Measurements from ENCODE around the gene B4GAT1. TPM values are rescaled to one million over a fixed set of nuclear protein-coding genes. Genes with fewer than 3 reads are reported as not detected.

B4GAT1 gene
- total and polyA plus RNA-seq, 10 of the 15 experiments (the other 5 are each of a cell fraction or from before 2014, with no cell fraction given), result 0.55 to 11.1 (median 4.3) TPM

GRCh38 chr11:66388780-66389386, 41.5 kb upstream of the B4GAT1 start (continued):
- TF ChIP-seq CEBPB (IDR thresholded peaks at IDR 0.05; ENCODE audit: borderline replicate concordance in 1 of 2, low read depth in 2 of 2, low read length in 2 of 2), result no peak
- TF ChIP-seq SMC3 (IDR thresholded peaks at IDR 0.05; ENCODE audit: borderline replicate concordance, low read length), result peak; percentile 36; the same call in 1 of the 2 replicates
- 0 out of 2 replicates have a peak, but pooled peaks have one; percentile 36 for TF ChIP-seq YY1 (IDR thresholded peaks at IDR 0.05; ENCODE audit: low read depth, low read length)
- TF ChIP-seq, protein P1, sequence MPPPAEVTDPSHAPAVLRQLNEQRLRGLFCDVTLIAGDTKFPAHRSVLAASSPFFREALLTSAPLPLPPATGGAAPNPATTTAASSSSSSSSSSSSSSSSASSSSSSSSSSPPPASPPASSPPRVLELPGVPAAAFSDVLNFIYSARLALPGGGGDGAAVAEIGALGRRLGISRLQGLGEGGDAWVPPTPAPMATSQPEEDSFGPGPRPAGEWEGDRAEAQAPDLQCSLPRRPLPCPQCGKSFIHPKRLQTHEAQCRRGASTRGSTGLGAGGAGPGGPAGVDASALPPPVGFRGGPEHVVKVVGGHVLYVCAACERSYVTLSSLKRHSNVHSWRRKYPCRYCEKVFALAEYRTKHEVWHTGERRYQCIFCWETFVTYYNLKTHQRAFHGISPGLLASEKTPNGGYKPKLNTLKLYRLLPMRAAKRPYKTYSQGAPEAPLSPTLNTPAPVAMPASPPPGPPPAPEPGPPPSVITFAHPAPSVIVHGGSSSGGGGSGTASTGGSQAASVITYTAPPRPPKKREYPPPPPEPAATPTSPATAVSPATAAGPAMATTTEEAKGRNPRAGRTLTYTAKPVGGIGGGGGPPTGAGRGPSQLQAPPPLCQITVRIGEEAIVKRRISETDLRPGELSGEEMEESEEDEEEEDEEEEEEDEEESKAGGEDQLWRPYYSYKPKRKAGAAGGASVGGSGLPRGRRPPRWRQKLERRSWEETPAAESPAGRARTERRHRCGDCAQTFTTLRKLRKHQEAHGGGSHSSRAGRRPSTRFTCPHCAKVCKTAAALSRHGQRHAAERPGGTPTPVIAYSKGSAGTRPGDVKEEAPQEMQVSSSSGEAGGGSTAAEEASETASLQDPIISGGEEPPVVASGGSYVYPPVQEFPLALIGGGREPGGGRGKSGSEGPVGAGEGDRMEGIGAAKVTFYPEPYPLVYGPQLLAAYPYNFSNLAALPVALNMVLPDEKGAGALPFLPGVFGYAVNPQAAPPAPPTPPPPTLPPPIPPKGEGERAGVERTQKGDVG (CRISPR knock-in tag; IDR thresholded peaks at IDR 0.05), result no peak
- no peak for TF ChIP-seq ZBTB33 (IDR thresholded peaks at IDR 0.05)
- TF ChIP-seq FOXM1 (IDR thresholded peaks at IDR 0.05; ENCODE audit: low read depth, low read length), result no peak
- no peak for TF ChIP-seq PML (IDR thresholded peaks at IDR 0.05; ENCODE audit: low read length)
- TF ChIP-seq ZZZ3 (IDR thresholded peaks at IDR 0.05; ENCODE audit: control insufficient read depth, insufficient read length, low read depth), result no peak
- TF ChIP-seq TCF12 (IDR thresholded peaks at IDR 0.05; ENCODE audit: low read depth, low read length), result no peak
- 0 out of 2 replicates have a peak, but pooled peaks have one; percentile 16 for TF ChIP-seq CREB1 (IDR thresholded peaks at IDR 0.05; ENCODE audit: low read depth)
- TF ChIP-seq, protein P2, sequence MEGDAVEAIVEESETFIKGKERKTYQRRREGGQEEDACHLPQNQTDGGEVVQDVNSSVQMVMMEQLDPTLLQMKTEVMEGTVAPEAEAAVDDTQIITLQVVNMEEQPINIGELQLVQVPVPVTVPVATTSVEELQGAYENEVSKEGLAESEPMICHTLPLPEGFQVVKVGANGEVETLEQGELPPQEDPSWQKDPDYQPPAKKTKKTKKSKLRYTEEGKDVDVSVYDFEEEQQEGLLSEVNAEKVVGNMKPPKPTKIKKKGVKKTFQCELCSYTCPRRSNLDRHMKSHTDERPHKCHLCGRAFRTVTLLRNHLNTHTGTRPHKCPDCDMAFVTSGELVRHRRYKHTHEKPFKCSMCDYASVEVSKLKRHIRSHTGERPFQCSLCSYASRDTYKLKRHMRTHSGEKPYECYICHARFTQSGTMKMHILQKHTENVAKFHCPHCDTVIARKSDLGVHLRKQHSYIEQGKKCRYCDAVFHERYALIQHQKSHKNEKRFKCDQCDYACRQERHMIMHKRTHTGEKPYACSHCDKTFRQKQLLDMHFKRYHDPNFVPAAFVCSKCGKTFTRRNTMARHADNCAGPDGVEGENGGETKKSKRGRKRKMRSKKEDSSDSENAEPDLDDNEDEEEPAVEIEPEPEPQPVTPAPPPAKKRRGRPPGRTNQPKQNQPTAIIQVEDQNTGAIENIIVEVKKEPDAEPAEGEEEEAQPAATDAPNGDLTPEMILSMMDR (IDR thresholded peaks at IDR 0.05 in 2 of 3, conservative IDR thresholded peaks at IDR 0.05 in 1 of 3; ENCODE audit: control insufficient read depth in 2 of 3, extremely low read depth in 1 of 3, insufficient read depth in 1 of 3, low read depth in 3 of 3, low read length in 3 of 3), result peak; percentile 81 to 90 (median 88)
- TF ChIP-seq USF1 (IDR thresholded peaks at IDR 0.05; ENCODE audit: borderline replicate concordance, extremely low read length, insufficient read depth, low read depth, low read length), result no peak
- no peak for TF ChIP-seq RUNX3 (IDR thresholded peaks at IDR 0.05; ENCODE audit: low read length)
- TF ChIP-seq KDM1A (IDR thresholded peaks at IDR 0.05; ENCODE audit: borderline replicate concordance), result no peak
- TF ChIP-seq REST (IDR thresholded peaks at IDR 0.05; ENCODE audit: low read depth, low read length), result no peak
- no peak for TF ChIP-seq TAF1 (IDR thresholded peaks at IDR 0.05; ENCODE audit: borderline replicate concordance, low read depth, low read length)
- no peak for TF ChIP-seq NFYA (IDR thresholded peaks at IDR 0.05; ENCODE audit: borderline replicate concordance, low read depth, low read length)
